GM21528 (cell line): ENCODE data around the gene LPP.

Source experiments
- ATAC-seq: cut with Tn5 transposase; IDR thresholded peaks from one replicate; pipeline ENCODE4 v1.9.1; 2021; ENCODE audit warnings: mild to moderate bottlenecking, moderate library complexity; ENCODE audit not compliant: unreplicated experiment, low FRiP score

The LPP gene

DNA sequence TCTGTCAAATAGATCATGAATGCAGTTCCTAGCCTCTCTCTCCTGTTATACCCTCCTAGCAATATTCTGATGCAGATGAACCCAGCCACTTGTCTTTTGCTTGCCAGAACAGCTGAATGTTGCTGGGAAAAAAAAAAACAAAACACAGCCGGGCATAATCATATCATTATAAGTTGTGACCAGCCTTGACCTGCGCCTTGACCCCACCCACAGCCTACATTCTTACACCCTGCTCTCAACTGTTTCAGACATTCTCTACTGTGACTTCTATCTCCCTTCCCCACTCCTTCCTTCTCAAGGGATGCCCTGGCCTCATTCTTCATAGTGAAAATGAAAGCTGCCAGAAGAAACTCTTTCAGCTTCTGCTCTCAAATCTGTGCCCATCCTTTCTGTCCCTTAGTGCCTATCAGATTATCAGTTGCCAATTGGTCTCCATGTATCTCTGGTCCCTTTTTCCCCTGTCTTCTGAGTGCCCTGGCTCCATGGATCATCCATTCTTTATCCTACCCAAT lies 628.7 kb downstream of the LPP start:
- ATAC-seq: no peak

DNA sequence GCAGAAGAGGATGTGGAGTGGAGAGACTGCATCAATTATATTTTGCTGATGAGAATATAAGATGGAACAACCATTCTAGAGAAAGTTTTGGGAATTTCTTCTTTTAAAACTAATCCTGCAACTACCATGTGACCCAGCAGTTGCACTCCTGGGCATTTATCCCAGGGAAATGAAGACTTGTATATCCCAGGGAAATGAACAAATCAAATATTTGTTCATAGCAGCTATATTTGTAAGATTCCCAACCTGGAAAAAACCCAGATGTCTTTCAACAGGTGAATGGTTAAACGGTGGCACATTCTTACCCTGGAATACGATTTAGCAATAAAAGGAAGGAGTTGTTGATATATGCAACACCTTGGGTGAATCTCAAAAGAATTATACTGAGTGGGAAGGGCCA lies 632.5 kb downstream of the LPP start:
- no peak for ATAC-seq

DNA sequence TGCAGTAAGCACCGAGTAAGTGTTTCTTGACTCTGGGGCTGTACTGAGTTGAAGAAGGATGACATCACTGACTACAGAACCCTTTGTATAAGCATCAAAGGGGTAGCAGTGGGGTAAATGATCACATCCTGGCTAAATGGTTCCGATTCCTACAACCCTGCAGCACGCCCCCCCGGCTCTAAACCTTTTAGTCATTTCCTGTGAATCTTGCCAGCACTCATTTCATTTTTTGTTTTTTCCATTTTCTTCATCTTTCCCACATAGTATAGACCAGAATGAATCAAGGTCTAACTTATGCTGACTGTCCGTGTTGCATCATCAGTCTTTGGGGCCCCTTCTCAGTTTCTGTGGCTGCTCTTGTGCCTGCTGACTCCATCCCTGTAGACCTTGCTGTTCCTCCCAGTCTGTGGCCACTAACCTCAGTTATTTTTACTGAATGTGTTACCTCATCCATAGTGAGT lies 634.7 kb downstream of the LPP start:
- ATAC-seq: no peak

DNA sequence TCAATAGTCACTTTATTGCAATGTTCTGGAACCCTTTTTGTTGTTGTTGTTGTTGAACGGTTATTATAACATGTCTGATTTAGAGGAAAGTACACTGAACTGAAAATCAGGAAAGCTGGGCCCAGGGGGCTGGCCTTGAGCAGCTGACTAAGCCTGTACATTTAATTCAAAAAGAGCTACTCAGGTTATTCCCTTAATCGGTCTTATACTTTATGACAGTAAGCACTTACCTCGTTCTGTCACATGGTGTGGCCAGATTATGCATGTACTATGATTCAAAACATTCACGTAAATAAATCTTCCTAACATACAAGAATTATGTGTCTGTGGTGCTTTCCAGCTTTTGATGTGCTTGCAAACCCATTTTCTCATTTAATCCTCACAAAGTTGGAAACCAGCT lies 635.3 kb downstream of the LPP start:
- ATAC-seq: no peak

DNA sequence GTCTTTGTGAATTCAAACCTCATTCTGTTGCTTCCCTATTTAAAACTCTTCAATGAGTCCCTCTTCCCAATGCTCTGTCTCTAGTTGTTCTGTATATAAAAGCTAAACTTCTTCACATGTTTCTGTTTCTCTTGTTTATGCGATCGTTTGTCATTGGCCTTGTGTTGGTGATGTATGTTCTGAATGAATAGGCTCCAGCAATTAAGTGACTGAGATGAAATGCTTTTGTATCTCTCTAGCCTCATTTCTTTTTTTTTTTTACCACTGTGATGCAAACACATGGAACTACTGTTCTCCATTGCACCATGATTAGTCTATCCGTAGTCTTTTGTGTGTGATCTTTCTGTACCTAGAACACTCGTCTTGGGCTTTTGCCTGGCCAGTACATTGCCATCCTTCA lies 637.4 kb downstream of the LPP start:
- no peak for ATAC-seq

DNA sequence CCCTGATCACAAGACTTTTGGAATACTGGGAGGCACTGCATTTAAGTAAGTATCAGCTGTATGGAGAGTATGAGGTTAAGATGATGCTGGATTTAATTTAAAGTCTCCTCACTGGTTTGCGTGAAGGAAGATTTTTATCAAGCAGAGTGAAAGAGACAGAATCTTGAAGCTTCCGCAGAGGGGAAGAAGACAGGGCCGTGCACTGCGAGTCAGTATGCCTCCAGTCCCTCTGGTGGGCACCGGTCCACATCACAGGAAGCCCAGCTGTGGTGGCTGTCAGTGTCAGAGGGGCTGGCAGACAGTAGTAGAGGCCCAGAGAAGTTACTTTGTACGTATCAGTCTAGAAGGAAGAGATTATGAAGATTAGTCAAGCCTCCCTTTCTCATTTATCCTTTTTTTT lies 638.8 kb downstream of the LPP start:
- no peak for ATAC-seq

DNA sequence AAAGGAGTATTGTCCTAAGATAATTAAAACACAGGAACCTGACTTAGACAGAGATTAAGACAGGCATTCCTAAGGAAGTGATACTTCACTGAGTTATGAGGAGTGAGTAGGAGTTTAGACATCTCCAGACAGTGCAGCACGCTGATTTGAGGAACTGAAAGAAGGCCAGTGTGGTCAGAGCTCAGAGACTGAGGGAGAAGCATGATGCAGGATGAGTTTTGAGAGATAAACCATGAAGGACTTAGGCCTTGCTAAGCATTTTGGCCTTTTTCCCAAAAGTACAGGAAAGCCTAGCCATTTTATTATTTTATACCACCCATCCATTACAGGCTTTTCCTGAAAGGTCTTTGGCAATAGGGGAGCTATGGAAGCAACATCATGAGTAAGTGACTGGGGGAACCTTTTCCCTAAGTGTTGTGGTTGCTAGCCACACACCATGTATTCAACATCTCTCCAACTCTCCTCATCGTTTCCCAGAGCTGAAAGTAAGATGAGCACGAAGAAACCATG lies 642.2 kb downstream of the LPP start:
- ATAC-seq: no peak

DNA sequence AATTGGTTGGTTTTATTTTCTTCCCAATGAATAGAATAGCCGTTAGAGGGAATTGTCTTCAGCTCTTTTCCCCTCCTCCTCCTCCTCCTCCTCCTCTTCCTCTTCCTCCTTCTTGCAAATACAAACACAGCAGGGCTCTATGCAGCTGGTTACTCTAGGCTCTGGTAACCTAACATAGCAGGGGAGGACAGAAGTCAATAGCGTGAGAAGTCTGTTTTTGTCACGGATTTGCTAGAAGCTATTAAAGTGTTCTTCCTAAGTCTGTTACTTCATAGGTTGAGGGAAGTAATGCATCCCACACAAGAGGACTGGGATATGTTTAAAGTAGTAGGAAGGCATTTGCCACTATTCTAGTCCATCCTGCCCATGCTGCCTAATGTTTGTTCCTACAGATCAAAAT lies 643.1 kb downstream of the LPP start:
- ATAC-seq: no peak

DNA sequence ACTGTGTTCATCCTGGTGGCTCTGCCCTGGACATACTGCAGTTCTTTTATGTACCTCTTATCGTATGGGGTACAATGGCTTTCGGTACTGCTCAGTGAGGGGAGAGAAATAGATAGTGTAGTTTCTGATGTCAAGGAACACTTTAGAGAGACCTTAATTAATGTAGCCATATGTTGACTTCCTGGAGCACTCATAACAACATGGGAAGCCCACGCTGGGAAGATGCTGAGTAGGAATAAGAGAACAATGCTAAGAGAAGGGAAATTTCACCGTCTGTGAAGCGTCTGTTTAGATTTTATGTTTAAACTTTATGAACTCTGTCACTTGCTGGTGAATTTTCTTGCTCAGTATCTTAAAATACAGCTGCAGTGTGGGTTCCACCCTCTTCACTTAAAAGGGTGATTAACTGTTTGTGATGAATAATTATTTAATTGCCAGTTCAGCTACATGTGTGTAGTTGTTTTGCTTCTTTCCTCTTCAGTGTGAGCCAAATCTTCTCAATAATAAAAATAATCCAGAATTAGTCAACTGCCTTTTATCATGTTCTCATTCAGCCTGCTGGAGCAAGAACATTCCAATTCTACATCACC lies 644.7 kb downstream of the LPP start:
- no peak for ATAC-seq

DNA sequence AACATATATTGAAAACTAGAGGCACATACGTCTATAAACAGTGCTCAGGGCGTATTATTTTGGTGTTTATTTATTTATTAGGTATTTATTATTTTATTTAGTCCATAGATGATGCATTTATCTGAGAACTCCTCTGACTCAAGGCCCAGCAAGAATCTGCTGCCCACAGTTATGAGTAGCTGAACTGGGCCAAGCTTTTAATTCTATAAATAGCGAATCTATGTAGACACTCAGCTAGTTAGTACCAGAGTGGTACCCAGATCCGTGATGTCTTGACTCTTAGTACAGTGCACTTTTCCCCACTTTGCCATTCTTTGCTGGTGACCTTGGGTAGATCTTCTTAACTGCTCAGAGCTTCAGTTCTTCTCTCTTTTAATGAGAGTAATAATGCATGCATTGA lies 647.4 kb downstream of the LPP start:
- no peak for ATAC-seq

DNA sequence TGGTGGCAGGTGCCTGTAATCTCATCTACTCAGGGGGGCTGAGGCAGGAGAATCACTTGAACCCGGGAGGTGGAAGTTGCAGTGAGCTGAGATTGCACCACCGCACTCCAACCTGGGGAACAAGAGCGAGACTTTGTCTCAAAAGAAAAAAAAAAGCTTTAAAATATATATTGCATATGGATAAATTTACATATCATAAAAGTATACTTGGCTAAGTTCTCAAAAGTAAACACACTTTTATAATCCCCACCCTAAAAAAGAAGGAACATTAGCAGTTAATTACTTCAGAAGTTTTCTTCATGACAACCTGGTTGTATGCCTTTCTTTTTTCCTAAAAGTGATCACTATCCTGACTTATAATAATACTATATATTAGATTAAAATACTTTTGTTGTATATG lies 648.7 kb downstream of the LPP start:
- no peak for ATAC-seq

DNA sequence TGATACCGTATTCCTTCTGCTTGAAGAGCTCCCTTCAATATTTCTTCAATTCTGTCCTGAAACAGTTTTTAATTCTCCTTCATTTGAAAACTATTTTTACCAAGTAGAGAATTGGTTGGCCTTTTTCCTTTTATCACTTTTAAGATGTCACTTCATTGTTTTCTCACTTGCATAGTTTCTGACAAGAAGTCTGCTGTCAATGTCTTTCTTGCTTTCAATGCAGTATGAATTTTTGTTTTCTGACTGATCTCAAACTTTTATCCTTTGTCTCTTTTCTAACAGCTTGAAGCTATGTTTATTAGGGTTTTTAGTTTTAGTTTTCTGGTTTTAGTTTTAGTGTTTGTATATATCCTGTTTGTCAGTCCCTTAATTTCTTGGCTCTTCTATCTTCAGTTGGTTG lies 653.0 kb downstream of the LPP start:
- no peak for ATAC-seq

DNA sequence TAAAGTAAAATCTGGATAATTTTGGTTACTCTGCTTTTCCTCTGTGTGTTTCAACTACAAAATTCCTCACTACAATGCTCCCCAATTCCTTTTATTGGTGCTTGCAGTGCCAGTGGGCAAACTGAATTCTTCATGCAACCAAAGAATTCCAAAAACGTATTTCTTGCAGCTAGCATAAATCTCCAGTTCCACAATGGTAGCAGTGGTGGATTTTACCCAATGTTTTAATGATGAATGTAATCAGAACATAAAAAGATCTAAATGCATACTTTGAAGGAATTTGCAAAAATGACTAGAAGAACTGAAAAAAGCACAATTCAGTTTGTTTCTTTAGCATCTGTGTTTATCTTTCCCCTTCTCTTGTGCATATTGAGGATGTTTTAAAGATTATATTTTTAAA lies 658.2 kb downstream of the LPP start:
- ATAC-seq: no peak

DNA sequence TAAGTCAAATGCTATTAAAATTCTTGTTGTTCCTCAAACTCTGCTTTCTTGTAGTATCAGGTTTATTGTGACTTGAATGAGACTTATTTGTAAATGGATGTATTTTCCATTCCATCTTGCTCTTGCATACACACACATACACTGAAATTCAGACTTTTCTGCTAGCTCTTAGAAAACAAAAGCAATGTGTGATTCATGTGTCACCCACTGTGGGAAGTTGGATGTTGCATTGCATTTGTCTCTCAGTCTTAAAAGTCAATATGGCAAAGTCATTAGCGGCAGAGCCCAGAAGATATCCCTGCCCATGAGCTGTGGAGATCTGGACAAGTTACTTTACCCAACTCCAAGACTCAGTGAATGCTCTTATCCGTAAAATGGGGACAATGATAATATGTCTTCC lies 660.6 kb downstream of the LPP start:
- no peak for ATAC-seq

DNA sequence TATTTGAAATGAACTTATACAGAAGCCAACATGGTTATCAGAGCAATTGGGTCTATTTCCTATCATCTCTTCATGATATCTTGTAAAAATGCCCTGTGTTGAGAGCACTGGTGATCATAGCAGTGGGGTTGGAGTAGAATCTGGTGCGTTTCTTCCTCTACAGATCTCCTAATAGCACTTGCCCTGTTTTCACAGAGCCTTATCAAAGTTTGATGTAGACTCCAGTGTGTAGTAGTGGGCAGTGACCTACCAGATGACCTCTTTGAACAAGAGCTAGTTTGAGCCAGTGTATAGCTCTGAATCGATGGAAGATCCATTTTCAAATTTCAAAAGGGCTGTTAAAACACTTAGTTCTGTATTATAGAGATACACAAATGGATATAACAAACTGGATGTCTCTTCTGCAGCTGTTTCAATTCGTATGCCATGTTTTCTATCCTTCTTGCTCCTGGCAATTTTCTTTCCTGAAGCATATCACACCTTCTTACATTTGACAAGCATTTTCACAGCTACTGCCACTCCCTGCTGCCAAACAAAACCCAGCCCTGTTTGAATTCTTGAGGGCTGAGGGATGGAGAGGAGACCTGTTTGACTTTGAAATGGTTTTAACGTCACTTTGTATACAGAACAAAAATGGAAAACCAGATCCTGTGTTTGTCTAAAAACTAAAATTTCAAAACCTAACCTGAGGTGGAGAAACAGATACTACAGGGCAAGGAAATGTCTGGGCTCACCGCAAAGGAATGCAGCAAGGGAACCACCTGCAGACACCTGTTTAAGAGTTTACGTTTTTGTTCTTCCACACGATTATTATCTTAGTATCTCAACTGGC lies 663.4 kb downstream of the LPP start:
- ATAC-seq: no peak

DNA sequence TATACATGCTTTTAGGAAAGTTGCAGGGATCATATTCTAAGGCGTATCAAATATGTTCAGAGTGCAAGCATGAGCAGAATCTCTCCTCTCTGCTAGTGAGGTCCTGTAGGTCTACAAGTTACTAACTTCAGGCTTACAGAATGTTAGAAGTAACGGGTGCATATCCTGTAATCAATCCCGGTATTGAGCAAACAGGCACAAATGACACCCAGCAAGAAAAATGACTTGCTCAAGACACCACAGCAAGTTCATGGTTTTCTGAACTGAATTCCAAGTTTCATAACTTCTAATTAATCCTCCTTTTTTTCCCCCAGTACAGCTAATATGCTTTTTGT lies 663.9 kb downstream of the LPP start:
- ATAC-seq: no peak

DNA sequence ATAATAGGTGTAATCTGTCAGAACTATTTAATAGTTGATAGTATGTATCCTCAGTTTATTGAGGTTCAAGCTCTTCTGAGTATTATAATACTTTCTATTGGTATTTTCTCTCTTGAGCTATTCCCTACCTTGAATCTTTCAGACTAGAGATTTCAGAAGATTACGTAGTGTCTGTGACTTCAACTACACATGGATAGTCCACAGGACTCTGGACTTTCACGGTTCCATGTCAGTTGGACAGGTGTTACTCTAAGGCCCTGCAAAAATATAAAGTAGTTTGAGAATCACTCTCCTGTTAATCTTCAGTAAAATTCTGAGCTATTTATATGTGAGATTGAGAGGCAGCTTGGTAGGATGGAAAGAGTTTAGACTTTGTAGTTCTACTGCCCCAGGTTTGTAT lies 664.3 kb downstream of the LPP start:
- no peak for ATAC-seq

DNA sequence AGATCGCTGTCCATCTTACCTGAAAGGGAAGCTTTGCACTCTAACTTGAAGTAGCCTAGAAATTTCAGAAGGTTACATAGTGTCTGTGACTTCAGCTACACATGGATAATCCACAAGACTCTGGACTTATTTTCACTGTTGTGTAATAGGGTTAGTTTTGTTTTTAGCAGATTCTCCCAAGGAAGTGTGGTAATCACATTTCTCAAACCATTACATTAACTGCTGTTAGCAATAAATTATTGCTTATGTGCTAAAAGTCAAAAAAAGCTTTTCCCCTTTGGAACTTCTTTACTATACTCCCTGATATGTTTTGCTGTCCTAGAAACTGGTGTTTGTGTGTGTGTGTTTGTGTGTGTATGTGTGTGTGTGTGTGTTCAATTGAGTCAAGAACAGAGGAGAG lies 666.0 kb downstream of the LPP start:
- ATAC-seq: no peak

DNA sequence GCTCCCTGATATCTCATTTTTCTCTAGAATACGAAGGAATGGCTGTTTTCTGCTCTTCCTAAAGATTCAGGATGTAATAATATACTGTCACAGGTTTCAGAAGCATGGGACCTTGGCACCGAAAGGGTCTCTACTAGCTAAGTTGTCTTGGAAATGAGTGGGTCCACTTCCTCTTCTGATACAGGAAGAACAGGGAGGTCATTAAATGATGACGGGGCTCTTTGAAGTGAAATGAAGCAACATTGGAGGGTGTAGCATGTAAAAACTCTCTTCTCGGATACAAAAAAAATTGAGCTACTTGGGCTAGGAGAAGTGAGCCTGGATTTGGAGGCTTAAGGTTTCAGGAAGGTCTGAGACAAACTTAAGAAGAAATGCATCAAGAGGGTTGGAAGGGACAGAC lies 668.0 kb downstream of the LPP start:
- no peak for ATAC-seq

DNA sequence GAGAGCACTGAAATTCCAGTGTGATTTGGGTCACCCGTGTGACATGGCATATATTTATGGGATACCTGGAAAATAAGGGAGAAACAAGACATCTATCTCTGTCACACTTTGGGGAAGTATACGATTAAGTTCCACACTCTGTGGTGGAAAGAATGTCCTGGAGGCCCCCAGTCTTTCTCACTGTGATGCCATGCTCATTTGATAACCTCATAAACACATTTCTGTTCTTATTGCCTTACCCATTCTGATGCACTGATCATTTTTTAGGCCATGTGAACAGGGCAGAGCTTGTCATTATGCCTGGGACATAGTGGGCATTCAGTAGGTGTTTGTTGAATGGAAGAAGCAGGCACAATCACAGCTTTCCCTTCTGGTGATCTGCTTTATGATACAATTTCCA lies 668.5 kb downstream of the LPP start:
- ATAC-seq: no peak

DNA sequence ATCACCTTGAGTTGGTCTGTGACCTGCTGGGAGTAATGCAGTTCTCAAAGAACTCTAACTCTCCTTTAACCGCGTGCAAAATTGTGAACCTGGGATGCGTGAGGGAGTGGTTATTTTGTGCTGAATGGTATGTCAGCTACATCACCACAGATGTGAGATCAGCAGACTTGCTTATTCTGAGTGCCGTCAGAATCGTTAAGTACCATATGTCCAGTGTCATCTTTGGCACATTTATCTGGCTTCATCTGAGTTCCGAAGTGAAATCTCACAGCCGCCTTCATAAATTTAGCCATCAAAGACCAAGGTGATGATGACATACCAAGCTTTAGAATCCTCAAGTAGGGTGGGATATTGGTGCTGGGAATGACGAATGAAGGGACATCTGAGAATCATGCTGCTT lies 670.6 kb downstream of the LPP start:
- no peak for ATAC-seq

DNA sequence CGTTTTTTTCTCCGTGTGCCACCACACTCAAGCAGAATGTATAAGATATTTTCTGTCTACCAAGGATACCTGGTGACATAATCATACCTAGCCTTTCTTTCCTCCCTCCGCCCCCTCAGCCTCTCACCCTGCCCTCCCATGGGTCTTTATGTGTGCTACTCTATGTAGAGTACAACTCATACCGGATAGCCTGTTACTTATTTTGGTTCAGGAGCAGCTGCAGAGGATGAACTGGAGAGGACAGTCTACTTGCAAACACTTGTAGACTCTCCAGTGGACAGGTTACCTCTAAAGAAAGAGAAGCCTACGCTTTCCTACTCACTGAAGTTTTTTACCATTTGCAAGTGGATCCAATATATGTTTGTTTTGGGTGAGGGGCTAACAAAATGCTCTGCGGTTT lies 671.9 kb downstream of the LPP start:
- no peak for ATAC-seq
